ENCODE measurements around the gene ALK.

Gene ALK

GRCh38 chr2:29308366-29308765 lies 613.0 kb downstream of the ALK start:
- DNase-seq: no peak

- DNase-seq: no peak
Observed at GRCh38 chr2:29307519-29307918, 613.9 kb downstream of the ALK start.

- no peak for DNase-seq
Observed at GRCh38 chr2:29305762-29306161, 615.6 kb downstream of the ALK start.

DNA sequence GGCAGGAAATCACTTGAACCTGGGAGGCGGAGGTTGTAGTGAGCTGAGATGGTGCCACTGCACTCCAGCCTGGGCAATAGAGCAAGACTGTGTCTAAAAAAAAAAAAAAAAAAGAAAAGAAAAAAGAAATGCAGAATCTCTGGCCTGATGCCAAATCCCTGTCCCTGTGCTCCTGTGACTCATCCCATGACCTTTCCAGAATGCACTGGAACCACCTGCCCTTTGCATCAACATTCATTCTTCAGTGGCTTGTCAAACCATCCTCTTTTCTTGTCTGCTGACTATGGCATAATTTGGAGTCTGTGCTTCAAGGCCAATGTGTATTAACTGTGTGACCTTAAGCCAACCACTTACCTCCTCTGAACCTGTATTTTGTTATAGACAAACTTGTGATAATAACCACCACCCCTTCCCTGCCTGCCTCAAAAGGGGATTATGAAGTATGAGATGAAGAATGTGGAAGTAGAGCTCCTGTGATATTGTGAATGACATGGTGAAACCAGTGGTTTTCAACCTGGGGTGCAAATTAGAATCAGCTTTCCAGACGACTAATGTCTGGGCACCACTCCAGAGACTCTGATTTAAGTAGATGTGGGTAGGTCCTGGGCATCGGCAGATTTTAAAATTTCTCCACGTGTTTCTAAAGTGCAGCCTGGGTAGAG lies 616.9 kb downstream of the ALK start:
- DNase-seq: no peak

GRCh38 chr2:29296585-29296984 lies 624.8 kb downstream of the ALK start:
- DNase-seq: no peak

- DNase-seq: peak in 1 of 2 experiments; percentile 55
Observed at GRCh38 chr2:29295845-29296244, 625.5 kb downstream of the ALK start.

- no peak for DNase-seq
Observed at GRCh38 chr2:29293830-29294438, 627.5 kb downstream of the ALK start.

DNA sequence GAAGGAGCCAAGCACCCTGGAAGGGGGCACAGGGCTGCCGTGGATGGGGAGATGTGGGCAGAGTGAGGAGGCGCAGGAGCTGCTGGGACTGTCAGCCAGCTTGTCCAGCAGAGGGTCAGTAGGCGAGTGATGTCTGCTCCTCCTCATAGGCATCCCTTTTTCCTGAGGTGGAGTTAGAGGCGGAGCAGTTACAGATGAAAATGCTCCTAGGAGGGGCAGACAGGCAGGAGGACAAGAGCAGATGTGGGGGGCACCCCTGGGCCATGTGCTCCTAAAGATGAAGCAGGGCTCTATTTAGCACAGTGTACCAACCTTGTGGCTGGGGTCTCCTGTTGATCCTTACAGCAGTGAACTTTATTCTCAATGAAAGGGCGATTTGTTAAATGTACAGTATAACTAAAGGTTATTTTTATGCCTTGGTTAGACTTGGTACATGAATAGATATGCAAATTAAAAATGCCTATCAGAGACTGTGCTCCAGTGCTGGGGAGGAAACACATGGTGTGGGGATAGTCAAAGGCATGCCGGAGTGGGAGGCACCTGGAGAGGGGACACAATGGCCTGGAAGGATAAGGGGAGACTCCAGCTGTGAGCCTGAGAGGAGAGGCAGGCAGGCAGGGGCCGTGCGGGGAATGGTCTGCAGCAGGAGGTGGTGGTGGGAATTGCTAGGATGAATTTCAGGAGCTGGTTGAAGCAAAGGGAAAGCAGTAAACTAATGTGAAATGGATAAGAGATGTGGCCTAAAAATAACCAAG lies 630.9 kb downstream of the ALK start:
- DNase-seq: no peak

- no peak for DNase-seq
Observed at GRCh38 chr2:29284671-29285070, 636.7 kb downstream of the ALK start.

DNA sequence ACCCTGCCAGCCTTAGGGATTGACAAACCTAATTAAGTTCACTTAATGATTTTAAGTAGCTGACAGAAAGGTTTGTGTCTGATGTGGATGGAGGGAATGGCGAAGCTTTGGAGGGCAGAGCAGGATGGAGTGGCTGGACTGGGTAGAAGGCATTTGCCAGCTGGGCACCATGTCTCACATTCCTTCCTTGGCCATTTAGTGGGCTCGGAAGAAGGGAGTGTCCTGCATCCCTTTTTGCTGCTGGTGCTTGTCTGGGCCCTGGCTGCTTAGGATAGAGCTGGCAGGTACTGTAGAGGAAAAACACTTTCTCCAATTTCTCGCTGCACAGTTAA lies 639.5 kb downstream of the ALK start:
- DNase-seq: no peak

DNA sequence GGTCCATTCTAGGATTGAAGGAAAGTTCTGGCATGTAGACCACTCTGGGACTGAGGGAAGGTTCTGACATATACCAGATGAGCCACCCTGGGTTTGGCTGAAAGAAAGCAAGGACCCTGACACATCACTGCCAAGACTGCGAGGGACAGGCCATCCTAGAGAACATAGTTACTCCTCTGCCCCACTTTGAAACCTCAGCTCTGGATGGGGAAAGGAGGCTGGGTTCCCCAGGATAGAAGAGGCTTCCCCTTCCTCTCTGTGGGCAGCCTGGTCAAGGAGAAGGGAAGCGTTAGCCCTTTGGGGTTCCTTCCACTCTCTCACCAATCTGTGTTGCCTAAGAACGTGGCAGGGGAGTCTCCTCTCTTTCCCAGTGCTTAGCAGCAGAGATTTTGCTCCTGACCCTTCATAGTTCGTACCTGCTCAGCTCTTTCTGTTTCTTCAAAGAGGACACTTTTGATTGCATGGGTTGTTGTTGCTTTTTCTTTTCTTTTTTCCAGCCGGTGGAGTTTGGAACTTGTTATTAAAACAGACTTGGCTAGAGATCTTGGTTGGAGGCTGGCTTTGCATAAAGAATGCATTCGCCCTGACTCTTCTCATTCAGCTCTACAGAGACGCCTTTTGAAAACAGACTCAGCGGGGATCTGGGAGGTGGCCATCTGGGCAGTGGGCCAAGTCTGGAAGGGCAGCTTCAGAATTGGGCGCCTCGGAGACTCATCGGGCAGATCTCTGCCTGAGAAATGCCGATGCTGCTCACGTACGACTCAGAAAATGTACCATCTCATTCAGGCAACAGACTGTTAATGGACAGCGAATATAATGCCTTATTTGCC lies 640.1 kb downstream of the ALK start:
- peak; percentile 75 to 83 for DNase-seq

GRCh38 chr2:29278966-29279365 lies 642.4 kb downstream of the ALK start:
- DNase-seq: no peak

- DNase-seq: no peak
Observed at GRCh38 chr2:29276151-29276550, 645.2 kb downstream of the ALK start.

DNA sequence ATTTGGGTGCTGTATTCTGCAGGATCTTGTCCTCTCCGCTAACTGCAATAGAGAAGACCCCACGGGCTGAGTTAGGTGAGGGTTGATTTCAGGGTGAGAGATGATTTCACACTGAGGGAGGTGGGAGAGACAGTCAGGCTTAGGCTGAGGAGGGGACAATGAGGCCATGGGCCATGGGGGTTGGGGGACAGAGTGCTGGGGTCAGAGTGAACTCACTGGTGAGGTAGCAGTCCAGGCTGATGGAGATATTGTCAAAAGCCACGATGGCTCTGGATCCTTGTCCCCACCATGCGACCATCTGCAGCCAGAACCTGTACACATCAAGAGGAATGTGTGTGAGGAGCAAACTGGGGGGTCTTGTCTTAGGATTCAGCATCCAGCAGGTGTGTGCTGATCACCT lies 646.2 kb downstream of the ALK start:
- no peak for DNase-seq

DNA sequence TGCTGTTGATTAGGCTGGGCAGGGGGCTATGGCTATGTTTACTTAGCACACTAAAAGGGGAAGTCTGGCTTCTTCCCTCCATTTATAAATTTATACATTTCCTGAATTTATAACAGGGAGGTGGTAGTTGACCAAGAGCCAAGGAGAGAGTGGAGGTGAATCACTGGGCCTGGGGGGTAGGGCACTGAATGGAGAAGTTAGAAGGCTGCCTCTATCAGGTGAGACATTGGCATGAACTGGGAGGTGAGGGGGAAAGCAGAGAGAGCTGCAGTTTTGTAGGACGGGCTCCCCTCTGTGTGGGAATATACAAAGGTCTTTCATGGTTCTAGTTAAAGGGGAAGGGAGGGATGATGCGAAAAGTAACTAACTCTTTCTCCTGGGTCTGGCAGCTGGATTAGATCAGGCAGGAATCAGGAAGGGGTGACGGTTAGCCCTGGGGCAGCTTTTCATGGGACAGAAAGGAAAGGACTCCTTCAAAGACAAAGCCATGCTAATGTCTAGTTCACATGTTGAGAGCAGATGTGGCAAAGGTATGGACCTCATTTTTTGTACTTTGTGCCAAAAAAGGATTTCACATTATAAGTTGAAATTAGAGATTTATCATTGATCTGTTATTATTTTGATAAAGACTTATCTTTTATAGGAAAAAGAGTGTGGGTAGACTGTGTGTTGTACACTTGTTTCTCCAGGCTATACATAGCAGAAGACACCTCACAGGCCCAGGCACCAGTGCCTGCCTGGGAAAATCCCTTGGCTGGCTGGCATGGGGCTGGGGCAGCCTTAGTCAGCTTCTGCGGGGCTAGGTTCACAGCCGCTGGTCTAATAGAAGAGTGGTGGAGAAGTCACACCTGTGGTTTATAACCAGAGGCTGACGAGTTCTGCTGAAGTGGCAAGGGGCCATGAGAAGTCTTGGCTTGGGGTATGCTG lies 647.4 kb downstream of the ALK start:
- DNase-seq: no peak

DNA sequence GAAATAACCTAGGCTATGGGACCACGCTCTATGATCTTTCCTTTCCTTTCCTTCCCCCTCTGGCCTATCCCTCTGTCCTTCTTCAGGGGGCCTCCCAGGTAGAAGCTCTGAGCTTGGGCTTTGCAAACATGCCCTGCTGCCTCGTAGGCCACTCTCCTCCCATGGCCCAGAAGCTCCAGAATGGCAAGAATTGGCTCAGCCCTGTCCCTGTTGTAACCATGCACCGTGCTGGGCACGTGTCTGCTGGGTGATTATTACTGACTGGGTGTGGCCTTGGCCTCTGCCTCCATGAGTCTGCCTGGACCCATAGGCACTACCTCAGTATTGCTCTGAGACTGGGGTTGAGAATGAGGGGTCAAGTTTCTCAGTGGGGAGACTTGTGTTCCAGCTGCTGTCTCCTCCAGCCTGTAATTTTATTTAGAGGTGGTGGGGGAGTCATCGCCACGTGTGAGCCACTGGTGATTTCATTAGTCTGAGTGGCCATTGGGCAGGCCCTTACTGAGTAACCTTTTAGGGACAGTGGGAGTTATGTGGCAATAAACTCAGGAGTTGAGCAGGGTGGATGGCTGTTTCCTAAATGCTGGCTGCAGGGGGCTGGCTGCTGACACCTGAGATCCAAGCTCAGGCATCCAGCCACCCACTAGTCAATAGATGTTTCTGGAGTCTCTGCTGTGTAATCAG lies 648.2 kb downstream of the ALK start:
- DNase-seq: no peak

DNA sequence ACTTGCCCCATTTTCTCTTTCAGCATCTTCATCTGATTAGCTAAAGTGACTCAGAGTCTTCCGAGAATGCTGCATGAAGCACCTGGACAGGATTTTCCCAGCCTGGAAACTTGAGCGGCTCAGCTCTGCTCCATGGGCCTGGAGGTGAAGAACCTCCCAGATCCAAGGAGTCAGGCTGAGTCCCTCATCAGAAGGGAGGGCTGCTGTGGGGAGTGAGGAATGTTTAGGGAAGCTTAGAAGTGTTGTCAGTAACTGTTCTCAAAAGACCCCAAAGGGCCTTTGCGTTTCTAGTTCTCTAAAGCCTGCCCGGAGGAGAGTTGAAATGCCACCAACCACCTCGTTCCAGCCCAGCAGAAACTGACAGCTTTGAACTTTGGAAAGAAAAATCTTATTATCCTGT lies 649.1 kb downstream of the ALK start:
- DNase-seq: no peak

DNA sequence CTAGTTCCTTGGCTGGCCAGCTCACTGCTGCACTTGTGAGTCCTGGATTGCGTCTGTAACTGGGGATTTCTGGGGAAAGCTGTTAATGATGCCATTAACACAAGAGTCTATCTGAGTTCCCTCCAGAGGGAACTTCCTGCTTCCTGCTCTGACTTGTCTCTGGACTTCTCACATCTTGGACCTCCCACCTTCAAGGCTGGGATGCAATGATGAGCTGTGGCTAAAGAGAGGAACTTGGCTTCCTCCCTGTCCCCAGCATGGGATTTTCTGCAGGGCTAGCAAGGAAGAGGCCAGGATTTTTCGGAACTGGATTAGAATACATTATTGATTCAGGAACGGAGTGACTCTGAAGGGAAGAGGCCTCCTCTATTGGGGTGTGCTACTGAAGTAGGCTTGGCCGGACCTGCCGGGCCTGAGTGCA lies 650.7 kb downstream of the ALK start:
- DNase-seq: no peak

DNA sequence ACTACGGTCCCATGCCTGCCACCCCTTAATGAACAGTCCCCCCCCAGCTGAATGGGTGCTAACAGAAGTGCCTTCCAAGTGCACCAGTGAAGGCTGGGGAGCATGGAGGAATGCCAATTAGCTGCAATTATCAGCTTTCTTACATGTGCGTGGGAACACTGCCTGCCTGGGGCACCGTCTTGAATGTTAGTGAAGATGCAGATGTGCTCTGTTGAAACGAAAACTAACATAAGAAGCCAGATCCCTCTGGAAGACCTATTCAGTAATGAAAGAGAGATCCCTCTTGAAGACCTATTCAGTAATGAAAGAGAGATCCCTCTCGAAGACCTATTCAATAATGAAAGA lies 651.6 kb downstream of the ALK start:
- DNase-seq: no peak

DNA sequence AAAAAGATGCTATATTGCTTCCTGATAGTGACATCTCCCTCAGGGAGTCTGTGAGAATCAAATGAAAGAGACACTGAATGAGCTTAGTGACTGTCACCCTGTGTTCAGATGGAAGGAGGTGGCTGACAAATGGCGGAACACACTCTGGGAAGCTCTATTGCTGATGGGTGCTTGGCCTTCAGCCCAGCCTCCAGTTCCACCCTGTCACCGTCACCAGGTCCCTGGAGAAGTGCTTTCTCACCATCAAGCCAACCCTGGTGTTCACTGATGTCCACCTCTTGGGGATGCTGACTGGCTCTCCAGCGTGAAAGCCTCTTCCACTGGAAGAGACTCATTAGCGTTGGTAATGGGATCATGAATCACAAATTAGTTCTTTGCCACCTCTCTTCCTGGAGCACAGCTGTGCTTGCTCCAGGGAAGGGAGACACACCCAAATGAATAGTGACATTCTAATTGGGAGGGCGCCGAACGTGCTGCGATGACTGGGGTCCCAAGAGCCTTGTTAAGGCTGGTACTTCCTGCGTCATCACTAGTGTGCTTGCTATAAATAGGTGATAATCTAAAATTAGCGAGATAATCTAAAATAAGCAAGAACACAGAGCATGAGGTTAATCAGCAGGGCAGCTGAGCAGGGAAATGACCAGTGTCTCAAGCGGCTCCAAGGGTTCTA lies 652.2 kb downstream of the ALK start:
- DNase-seq: no peak

DNA sequence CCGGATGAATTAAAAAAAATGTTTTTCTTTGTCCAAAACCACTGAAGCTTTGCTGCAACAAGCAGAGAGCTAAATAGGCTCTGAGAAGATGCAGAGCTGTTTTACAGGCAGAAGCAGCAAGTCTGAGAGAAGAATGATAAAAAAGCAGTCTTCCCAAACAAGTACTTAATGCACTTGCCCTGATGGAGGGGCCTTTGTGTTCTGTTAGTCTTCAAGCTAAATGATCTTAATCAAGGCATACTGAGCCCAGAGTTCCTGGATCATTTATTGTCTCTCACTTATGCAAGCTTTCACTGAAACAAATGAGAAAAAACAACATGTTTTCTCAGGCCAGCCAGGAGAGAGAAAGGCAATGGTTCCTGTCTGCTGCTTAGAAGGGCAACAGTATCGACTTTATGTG lies 653.7 kb downstream of the ALK start:
- DNase-seq: no peak
